ENCODE measurements around the gene NIN. TPM values are rescaled to one million over a fixed set of nuclear protein-coding genes. Genes with fewer than 3 reads are reported as not detected.

Gene NIN
- total and polyA plus RNA-seq, 11 donors: 11.7 to 48.3 (median 25.0) TPM

- Histone ChIP-seq H3K4me3 (no peak overlapping the region), H3K36me3 (peaks cover 0 to 98% (median 83%) of the 10 kb centered on the region in 9 donors), H3K9me3 (no peaks in the 10 kb centered on the region), H3K27ac (peak overlapping the region in 11 of 12 donors; percentile 28 to 80 (median 53)), H3K4me1 (peaks cover 0 to 31% (median 12%) of the 10 kb centered on the region in 12 donors), H3K27me3 (no peaks in the 10 kb centered on the region)
- no peak for TF ChIP-seq CTCF (IDR thresholded peaks at IDR 0.05)
- no peak for TF ChIP-seq POLR2A (IDR thresholded peaks at IDR 0.05)
- ATAC-seq (peak in 2 of 4 donors; percentile 37 to 41), DNase-seq (no peak)
- WGBS, 4 donors: 78 to 91% (median 85%) methylated on average over 4 of the region's 4 CpGs
- intact Hi-C loops (cut with DNase I): loop anchor here in 1 of 10 donors (2.0 kb wide), 1 partner anchor 16 kb away; no protein-coding TSS in a partner anchor
These were observed 91.8 kb downstream of the NIN start for GRCh38 chr14:50739186-50739585.

GRCh38 chr14:50736932-50737419 lies 94.0 kb downstream of the NIN start:
- intact Hi-C loops (cut with DNase I): no loop called here
- 78 to 86% (median 84%) methylated on average over 6 of the region's 6 CpGs for WGBS, 4 donors
- H3K9me3 ChIP-seq: no peaks in the 10 kb centered on the region
- peaks cover 0 to 98% (median 83%) of the 10 kb centered on the region in 9 donors for H3K36me3 ChIP-seq
- H3K27ac ChIP-seq: no peak overlapping the region
- TF ChIP-seq CTCF (IDR thresholded peaks at IDR 0.05) (no peak), POLR2A (IDR thresholded peaks at IDR 0.05) (no peak)
- DNase-seq (no peak), ATAC-seq (no peak)
- H3K27me3 ChIP-seq: no peaks in the 10 kb centered on the region
- H3K4me1 ChIP-seq: peaks cover 0 to 28% (median 12%) of the 10 kb centered on the region in 12 donors
- no peak overlapping the region for H3K4me3 ChIP-seq

GRCh38 chr14:50734950-50735695 lies 95.8 kb downstream of the NIN start:
- H3K36me3 ChIP-seq: peaks cover 0 to 98% (median 92%) of the 10 kb centered on the region in 9 donors
- H3K4me3 ChIP-seq: no peak overlapping the region
- no peak overlapping the region for H3K27ac ChIP-seq
- DNase-seq: no peak
- TF ChIP-seq POLR2A (IDR thresholded peaks at IDR 0.05) (no peak), CTCF (IDR thresholded peaks at IDR 0.05) (peak in 1 of 12 donors; percentile 7)
- WGBS, 4 donors: 76 to 88% (median 85%) methylated on average over 4 of the region's 4 CpGs
- H3K4me1 ChIP-seq: peaks cover 0 to 16% (median 7%) of the 10 kb centered on the region in 12 donors
- H3K9me3 ChIP-seq: no peaks in the 10 kb centered on the region
- no peak for ATAC-seq
- intact Hi-C loops (cut with DNase I): no loop called here
- H3K27me3 ChIP-seq: no peaks in the 10 kb centered on the region

GRCh38 chr14:50733494-50733893 lies 97.5 kb downstream of the NIN start:
- peaks cover 0 to 100% (median 99%) of the 10 kb centered on the region in 9 donors for H3K36me3 ChIP-seq
- H3K4me3 ChIP-seq: no peak overlapping the region
- ATAC-seq (no peak), DNase-seq (no peak)
- intact Hi-C loops (cut with DNase I): no loop called here
- TF ChIP-seq CTCF (IDR thresholded peaks at IDR 0.05) (no peak), POLR2A (IDR thresholded peaks at IDR 0.05) (no peak)
- H3K4me1 ChIP-seq: no peaks in the 10 kb centered on the region
- WGBS, 4 donors: 87 to 96% (median 94%) methylated on average over 2 of the region's 2 CpGs
- no peak overlapping the region for H3K27ac ChIP-seq
- no peaks in the 10 kb centered on the region for H3K27me3 ChIP-seq
- no peaks in the 10 kb centered on the region for H3K9me3 ChIP-seq
